ENCODE data around the gene ADK. TPM values are rescaled to one million over a fixed set of nuclear protein-coding genes. Genes with fewer than 3 reads are reported as not detected.

Gene ADK
- total and polyA plus RNA-seq, 2 of the 4 experiments (the other 2 are of a cell fraction), result 30.6 to 40.9 TPM

DNA sequence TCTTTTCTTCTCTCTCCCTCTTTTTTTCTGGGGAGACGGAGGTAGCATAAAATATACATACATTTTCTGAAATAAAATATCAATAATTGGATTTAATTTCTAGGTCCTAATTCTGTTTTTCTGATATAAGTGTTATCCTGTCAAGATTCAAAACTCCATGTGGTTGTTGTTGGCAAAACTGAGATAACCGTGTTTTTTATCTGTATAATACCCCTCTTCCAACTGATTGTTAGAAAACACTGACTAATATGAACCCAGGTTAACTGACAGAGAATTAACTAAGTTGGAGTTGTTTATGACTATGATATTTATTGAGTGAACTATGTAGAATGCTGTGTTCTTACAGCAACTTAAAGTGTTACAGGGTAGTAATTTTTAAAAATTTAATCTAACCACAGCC, 438.8 kb downstream of the ADK start:
- Histone ChIP-seq H4K5ac (ENCODE audit: low read depth, low read length) (no peak overlapping the region), H3K9me1 (ENCODE audit: insufficient read depth, low read length) (peaks cover 3% of the 10 kb centered on the region), H2AFZ (replicated peaks; ENCODE audit: low read length, poor library complexity) (no peak overlapping the region), H3K56ac (ENCODE audit: extremely low read depth, insufficient read depth, low read length) (no peak overlapping the region), H3K4ac (ENCODE audit: low read depth, low read length) (no peak overlapping the region), H2AK5ac (ENCODE audit: low read depth, low read length) (no peak overlapping the region), H3K14ac (replicated peaks; ENCODE audit: low read depth, low read length) (no peak overlapping the region), H3K79me1 (ENCODE audit: low read depth in 1 of 2, low read length in 2 of 2) (peaks cover 0 to 4% of the 10 kb centered on the region in 2 experiments; a peak in 1 of 4 replicates), H3K4me2 (ENCODE audit: low read depth, low read length) (no peak overlapping the region), H3K4me1 (ENCODE audit: control insufficient read depth, insufficient read depth, low read length) (peaks cover 13% of the 10 kb centered on the region), H3K36me3 (ENCODE audit: control insufficient read depth, insufficient read depth, low read length) (no peaks in the 10 kb centered on the region), H3K18ac (ENCODE audit: low read depth, low read length) (no peak overlapping the region), H3K27me3 (ENCODE audit: control insufficient read depth, insufficient read depth, low read length) (no peaks in the 10 kb centered on the region), H3K9me3 (ENCODE audit: control insufficient read depth, insufficient read depth, low read length) (no peaks in the 10 kb centered on the region), H2BK5ac (ENCODE audit: low read depth, low read length, poor library complexity, severe bottlenecking) (no peak overlapping the region), H3K4me3 (ENCODE audit: insufficient read depth, low read depth, low read length) (no peak overlapping the region), H3K27ac (ENCODE audit: insufficient read depth, low read length) (no peak overlapping the region), H3K23ac (ENCODE audit: low read depth, low read length) (no peak overlapping the region), H4K8ac (ENCODE audit: low read depth in 2 of 2, low read length in 2 of 2) (no peak overlapping the region), H2BK20ac (ENCODE audit: low read depth, low read length) (no peak overlapping the region), H2AK9ac (replicated peaks; ENCODE audit: low read depth, low read length, poor library complexity) (no peak overlapping the region), H3K9ac (ENCODE audit: low read depth, low read length) (no peak overlapping the region), H4K20me1 (ENCODE audit: insufficient read depth, low read length) (no peaks in the 10 kb centered on the region), H4K91ac (ENCODE audit: insufficient read depth, low read depth, low read length) (no peak overlapping the region), H2BK120ac (ENCODE audit: low read depth, low read length) (no peak overlapping the region), H2BK15ac (ENCODE audit: low read depth, low read length) (no peak overlapping the region)
- no TSS peak for BruUV-seq (replicated peaks)
- ChIA-PET CTCF (no interaction called here), POLR2A (ENCODE audit: unreplicated experiment) (no interaction called here)
- dilution Hi-C loops (cut with HindIII; ENCODE audit: low sequenced_read_pairs, unreplicated experiment), result no loop called here
- in situ Hi-C loops (cut with MboI; ENCODE audit: low sequenced_read_pairs), result no loop called here
- ATAC-seq (ENCODE audit: low read depth) (no peak), DNase-seq (no peak)
- TF ChIP-seq CEBPB (IDR thresholded peaks at IDR 0.05; ENCODE audit: low read depth, low read length), result no peak
- TF ChIP-seq, protein P1, sequence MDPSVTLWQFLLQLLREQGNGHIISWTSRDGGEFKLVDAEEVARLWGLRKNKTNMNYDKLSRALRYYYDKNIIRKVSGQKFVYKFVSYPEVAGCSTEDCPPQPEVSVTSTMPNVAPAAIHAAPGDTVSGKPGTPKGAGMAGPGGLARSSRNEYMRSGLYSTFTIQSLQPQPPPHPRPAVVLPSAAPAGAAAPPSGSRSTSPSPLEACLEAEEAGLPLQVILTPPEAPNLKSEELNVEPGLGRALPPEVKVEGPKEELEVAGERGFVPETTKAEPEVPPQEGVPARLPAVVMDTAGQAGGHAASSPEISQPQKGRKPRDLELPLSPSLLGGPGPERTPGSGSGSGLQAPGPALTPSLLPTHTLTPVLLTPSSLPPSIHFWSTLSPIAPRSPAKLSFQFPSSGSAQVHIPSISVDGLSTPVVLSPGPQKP (IDR thresholded peaks at IDR 0.05; ENCODE audit: borderline replicate concordance, low read depth, low read length), result no peak
- TF ChIP-seq RAD21 (IDR thresholded peaks at IDR 0.05; ENCODE audit: low read length), result no peak
- TF ChIP-seq CHD1 (IDR thresholded peaks at IDR 0.05; ENCODE audit: low read depth, low read length), result no peak
- no peak for TF ChIP-seq BHLHE40 (IDR thresholded peaks at IDR 0.05; ENCODE audit: low read depth, low read length)
- no peak for TF ChIP-seq NFE2L2 (IDR thresholded peaks at IDR 0.05; ENCODE audit: low read depth, low read length)
- TF ChIP-seq, protein P2, sequence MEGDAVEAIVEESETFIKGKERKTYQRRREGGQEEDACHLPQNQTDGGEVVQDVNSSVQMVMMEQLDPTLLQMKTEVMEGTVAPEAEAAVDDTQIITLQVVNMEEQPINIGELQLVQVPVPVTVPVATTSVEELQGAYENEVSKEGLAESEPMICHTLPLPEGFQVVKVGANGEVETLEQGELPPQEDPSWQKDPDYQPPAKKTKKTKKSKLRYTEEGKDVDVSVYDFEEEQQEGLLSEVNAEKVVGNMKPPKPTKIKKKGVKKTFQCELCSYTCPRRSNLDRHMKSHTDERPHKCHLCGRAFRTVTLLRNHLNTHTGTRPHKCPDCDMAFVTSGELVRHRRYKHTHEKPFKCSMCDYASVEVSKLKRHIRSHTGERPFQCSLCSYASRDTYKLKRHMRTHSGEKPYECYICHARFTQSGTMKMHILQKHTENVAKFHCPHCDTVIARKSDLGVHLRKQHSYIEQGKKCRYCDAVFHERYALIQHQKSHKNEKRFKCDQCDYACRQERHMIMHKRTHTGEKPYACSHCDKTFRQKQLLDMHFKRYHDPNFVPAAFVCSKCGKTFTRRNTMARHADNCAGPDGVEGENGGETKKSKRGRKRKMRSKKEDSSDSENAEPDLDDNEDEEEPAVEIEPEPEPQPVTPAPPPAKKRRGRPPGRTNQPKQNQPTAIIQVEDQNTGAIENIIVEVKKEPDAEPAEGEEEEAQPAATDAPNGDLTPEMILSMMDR (conservative IDR thresholded peaks at IDR 0.05; ENCODE audit: low read depth, low read length), result no peak
- TF ChIP-seq MAZ (IDR thresholded peaks at IDR 0.05; ENCODE audit: borderline replicate concordance, low read depth, low read length), result no peak
- TF ChIP-seq MXI1 (IDR thresholded peaks at IDR 0.05; ENCODE audit: borderline replicate concordance, low read depth, low read length), result no peak
- TF ChIP-seq FOS (IDR thresholded peaks at IDR 0.05; ENCODE audit: low read depth, low read length), result no peak
- no peak for TF ChIP-seq POLR2A (IDR thresholded peaks at IDR 0.05; ENCODE audit: low read depth, low read length)
- no peak for TF ChIP-seq RFX5 (IDR thresholded peaks at IDR 0.05; ENCODE audit: low read depth, low read length)
- no peak for TF ChIP-seq SMC3 (IDR thresholded peaks at IDR 0.05; ENCODE audit: low read depth, low read length)
- no peak for TF ChIP-seq RCOR1 (IDR thresholded peaks at IDR 0.05; ENCODE audit: insufficient replicate concordance, low read length)
- TF ChIP-seq MAFK (IDR thresholded peaks at IDR 0.05; ENCODE audit: low read depth, low read length), result no peak
- TF ChIP-seq, protein P3, sequence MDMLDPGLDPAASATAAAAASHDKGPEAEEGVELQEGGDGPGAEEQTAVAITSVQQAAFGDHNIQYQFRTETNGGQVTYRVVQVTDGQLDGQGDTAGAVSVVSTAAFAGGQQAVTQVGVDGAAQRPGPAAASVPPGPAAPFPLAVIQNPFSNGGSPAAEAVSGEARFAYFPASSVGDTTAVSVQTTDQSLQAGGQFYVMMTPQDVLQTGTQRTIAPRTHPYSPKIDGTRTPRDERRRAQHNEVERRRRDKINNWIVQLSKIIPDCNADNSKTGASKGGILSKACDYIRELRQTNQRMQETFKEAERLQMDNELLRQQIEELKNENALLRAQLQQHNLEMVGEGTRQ (IDR thresholded peaks at IDR 0.05; ENCODE audit: low read depth, low read length), result no peak
- intact Hi-C loops (cut with micrococcal nuclease), result no loop called here
- no CpG with 5 or more reads among the region's 2 CpGs for WGBS, 2 experiments (ENCODE audit: extremely low coverage in 2 of 2, insufficient read length in 1 of 2)

All from IMR-90 (cell line).